Measurements from ENCODE around the gene RABGAP1.

RABGAP1 gene

GRCh38 chr9:123046406-123047195, 105.8 kb downstream of the RABGAP1 start:
- H3K27ac ChIP-seq (ENCODE audit: low read length) = no peak overlapping the region
- H3K27me3 ChIP-seq (ENCODE audit: control insufficient read depth in 1 of 2, insufficient read depth in 2 of 2, low read length in 2 of 2) = no peaks in the 10 kb centered on the region
- H3K36me3 ChIP-seq (ENCODE audit: control insufficient read depth in 2 of 2, insufficient read depth in 2 of 2, low read length in 2 of 2) = peaks cover 0 to 9% of the 10 kb centered on the region in 2 donors
- H3K9ac ChIP-seq (ENCODE audit: low read length in 2 of 2) = no peak overlapping the region
- H3K4me1 ChIP-seq (ENCODE audit: control insufficient read depth, insufficient read depth, low read length) = peaks cover 7% of the 10 kb centered on the region
- H3K4me3 ChIP-seq (ENCODE audit: low read length in 2 of 2) = no peak overlapping the region
- no peaks in the 10 kb centered on the region for H3K9me3 ChIP-seq (ENCODE audit: control insufficient read depth in 2 of 2, low read length in 2 of 2)

- peaks cover 7% of the 10 kb centered on the region for H3K4me1 ChIP-seq (ENCODE audit: control insufficient read depth, insufficient read depth, low read length)
- no peak overlapping the region for H3K9ac ChIP-seq (ENCODE audit: low read length in 2 of 2)
- H3K27me3 ChIP-seq (ENCODE audit: control insufficient read depth in 1 of 2, insufficient read depth in 2 of 2, low read length in 2 of 2) = no peaks in the 10 kb centered on the region
- H3K9me3 ChIP-seq (ENCODE audit: control insufficient read depth in 2 of 2, low read length in 2 of 2) = no peaks in the 10 kb centered on the region
- H3K4me3 ChIP-seq (ENCODE audit: low read length in 2 of 2) = no peak overlapping the region
- no peak overlapping the region for H3K27ac ChIP-seq (ENCODE audit: low read length)
- H3K36me3 ChIP-seq (ENCODE audit: control insufficient read depth in 2 of 2, insufficient read depth in 2 of 2, low read length in 2 of 2) = peaks cover 0 to 6% of the 10 kb centered on the region in 2 donors
These were observed 107.9 kb downstream of the RABGAP1 start for GRCh38 chr9:123048748-123049147.

GRCh38 chr9:123049589-123050222, 108.9 kb downstream of the RABGAP1 start:
- Histone ChIP-seq H3K27ac (ENCODE audit: low read length) (peak overlapping the region; percentile 13), H3K9ac (ENCODE audit: low read length in 2 of 2) (no peak overlapping the region), H3K4me3 (ENCODE audit: low read length in 2 of 2) (peak overlapping the region in 1 of 2 donors; percentile 13), H3K9me3 (ENCODE audit: control insufficient read depth in 2 of 2, low read length in 2 of 2) (no peaks in the 10 kb centered on the region), H3K27me3 (ENCODE audit: control insufficient read depth in 1 of 2, insufficient read depth in 2 of 2, low read length in 2 of 2) (no peaks in the 10 kb centered on the region), H3K36me3 (ENCODE audit: control insufficient read depth in 2 of 2, insufficient read depth in 2 of 2, low read length in 2 of 2) (peaks cover 0 to under 1% of the 10 kb centered on the region in 2 donors), H3K4me1 (ENCODE audit: control insufficient read depth, insufficient read depth, low read length) (peaks cover 7% of the 10 kb centered on the region)

- Histone ChIP-seq H3K4me3 (ENCODE audit: low read length in 2 of 2) (no peak overlapping the region), H3K27me3 (ENCODE audit: control insufficient read depth in 1 of 2, insufficient read depth in 2 of 2, low read length in 2 of 2) (no peaks in the 10 kb centered on the region), H3K9ac (ENCODE audit: low read length in 2 of 2) (no peak overlapping the region), H3K4me1 (ENCODE audit: control insufficient read depth, insufficient read depth, low read length) (peaks cover 9% of the 10 kb centered on the region), H3K9me3 (ENCODE audit: control insufficient read depth in 2 of 2, low read length in 2 of 2) (no peaks in the 10 kb centered on the region), H3K36me3 (ENCODE audit: control insufficient read depth in 2 of 2, insufficient read depth in 2 of 2, low read length in 2 of 2) (peaks cover 0 to 6% of the 10 kb centered on the region in 2 donors), H3K27ac (ENCODE audit: low read length) (no peak overlapping the region)
These were observed 112.2 kb downstream of the RABGAP1 start for GRCh38 chr9:123053046-123053445.

- Histone ChIP-seq H3K27ac (ENCODE audit: low read length) (no peak overlapping the region), H3K27me3 (ENCODE audit: control insufficient read depth in 1 of 2, insufficient read depth in 2 of 2, low read length in 2 of 2) (no peaks in the 10 kb centered on the region), H3K9me3 (ENCODE audit: control insufficient read depth in 2 of 2, low read length in 2 of 2) (no peaks in the 10 kb centered on the region), H3K4me1 (ENCODE audit: control insufficient read depth, insufficient read depth, low read length) (peaks cover 9% of the 10 kb centered on the region), H3K9ac (ENCODE audit: low read length in 2 of 2) (no peak overlapping the region), H3K36me3 (ENCODE audit: control insufficient read depth in 2 of 2, insufficient read depth in 2 of 2, low read length in 2 of 2) (peaks cover 0 to 6% of the 10 kb centered on the region in 2 donors), H3K4me3 (ENCODE audit: low read length in 2 of 2) (no peak overlapping the region)
These were observed 112.9 kb downstream of the RABGAP1 start for GRCh38 chr9:123053711-123054110.

- H3K36me3 ChIP-seq (ENCODE audit: control insufficient read depth in 2 of 2, insufficient read depth in 2 of 2, low read length in 2 of 2) = peaks cover 0 to 11% of the 10 kb centered on the region in 2 donors
- no peaks in the 10 kb centered on the region for H3K9me3 ChIP-seq (ENCODE audit: control insufficient read depth in 2 of 2, low read length in 2 of 2)
- H3K4me1 ChIP-seq (ENCODE audit: control insufficient read depth, insufficient read depth, low read length) = peaks cover 2% of the 10 kb centered on the region
- H3K4me3 ChIP-seq (ENCODE audit: low read length in 2 of 2) = no peak overlapping the region
- no peak overlapping the region for H3K9ac ChIP-seq (ENCODE audit: low read length in 2 of 2)
- H3K27me3 ChIP-seq (ENCODE audit: control insufficient read depth in 1 of 2, insufficient read depth in 2 of 2, low read length in 2 of 2) = no peaks in the 10 kb centered on the region
- no peak overlapping the region for H3K27ac ChIP-seq (ENCODE audit: low read length)
These were observed 118.0 kb downstream of the RABGAP1 start for GRCh38 chr9:123058834-123059233.

GRCh38 chr9:123059472-123060220, 118.8 kb downstream of the RABGAP1 start:
- H3K27me3 ChIP-seq (ENCODE audit: control insufficient read depth in 1 of 2, insufficient read depth in 2 of 2, low read length in 2 of 2) = no peaks in the 10 kb centered on the region
- H3K4me1 ChIP-seq (ENCODE audit: control insufficient read depth, insufficient read depth, low read length) = peaks cover 2% of the 10 kb centered on the region
- H3K27ac ChIP-seq (ENCODE audit: low read length) = no peak overlapping the region
- no peak overlapping the region for H3K4me3 ChIP-seq (ENCODE audit: low read length in 2 of 2)
- H3K36me3 ChIP-seq (ENCODE audit: control insufficient read depth in 2 of 2, insufficient read depth in 2 of 2, low read length in 2 of 2) = peaks cover 0 to 11% of the 10 kb centered on the region in 2 donors
- no peak overlapping the region for H3K9ac ChIP-seq (ENCODE audit: low read length in 2 of 2)
- no peaks in the 10 kb centered on the region for H3K9me3 ChIP-seq (ENCODE audit: control insufficient read depth in 2 of 2, low read length in 2 of 2)

GRCh38 chr9:123061216-123061615, 120.4 kb downstream of the RABGAP1 start:
- Histone ChIP-seq H3K27ac (ENCODE audit: low read length) (no peak overlapping the region), H3K9me3 (ENCODE audit: control insufficient read depth in 2 of 2, low read length in 2 of 2) (no peaks in the 10 kb centered on the region), H3K9ac (ENCODE audit: low read length in 2 of 2) (no peak overlapping the region), H3K27me3 (ENCODE audit: control insufficient read depth in 1 of 2, insufficient read depth in 2 of 2, low read length in 2 of 2) (no peaks in the 10 kb centered on the region), H3K4me3 (ENCODE audit: low read length in 2 of 2) (no peak overlapping the region), H3K4me1 (ENCODE audit: control insufficient read depth, insufficient read depth, low read length) (no peaks in the 10 kb centered on the region), H3K36me3 (ENCODE audit: control insufficient read depth in 2 of 2, insufficient read depth in 2 of 2, low read length in 2 of 2) (peaks cover 7 to 11% of the 10 kb centered on the region in 2 donors)

- peaks cover 12 to 22% of the 10 kb centered on the region in 2 donors for H3K36me3 ChIP-seq (ENCODE audit: control insufficient read depth in 2 of 2, insufficient read depth in 2 of 2, low read length in 2 of 2)
- H3K4me1 ChIP-seq (ENCODE audit: control insufficient read depth, insufficient read depth, low read length) = no peaks in the 10 kb centered on the region
- no peak overlapping the region for H3K27ac ChIP-seq (ENCODE audit: low read length)
- no peak overlapping the region for H3K4me3 ChIP-seq (ENCODE audit: low read length in 2 of 2)
- H3K9me3 ChIP-seq (ENCODE audit: control insufficient read depth in 2 of 2, low read length in 2 of 2) = no peaks in the 10 kb centered on the region
- H3K9ac ChIP-seq (ENCODE audit: low read length in 2 of 2) = no peak overlapping the region
- H3K27me3 ChIP-seq (ENCODE audit: control insufficient read depth in 1 of 2, insufficient read depth in 2 of 2, low read length in 2 of 2) = no peaks in the 10 kb centered on the region
These were observed 121.7 kb downstream of the RABGAP1 start for GRCh38 chr9:123062351-123063176.

- Histone ChIP-seq H3K27ac (ENCODE audit: low read length) (no peak overlapping the region), H3K4me3 (ENCODE audit: low read length in 2 of 2) (no peak overlapping the region), H3K27me3 (ENCODE audit: control insufficient read depth in 1 of 2, insufficient read depth in 2 of 2, low read length in 2 of 2) (no peaks in the 10 kb centered on the region), H3K9ac (ENCODE audit: low read length in 2 of 2) (no peak overlapping the region), H3K4me1 (ENCODE audit: control insufficient read depth, insufficient read depth, low read length) (no peaks in the 10 kb centered on the region), H3K9me3 (ENCODE audit: control insufficient read depth in 2 of 2, low read length in 2 of 2) (no peaks in the 10 kb centered on the region), H3K36me3 (ENCODE audit: control insufficient read depth in 2 of 2, insufficient read depth in 2 of 2, low read length in 2 of 2) (peaks cover 12 to 22% of the 10 kb centered on the region in 2 donors)
These were observed 122.4 kb downstream of the RABGAP1 start for GRCh38 chr9:123063177-123063598.

Data from stomach smooth muscle (tissue), 2 donors.